Hematopoietic multipotent progenitor cell treated with erythropoietin and hydrocortisone succinate and interleukin-3 and kit ligand, for 4 days (in vitro differentiated cells): ENCODE data around the gene DYNC2LI1.

Experiments used
- DNase-seq: peaks from one replicate; pipeline ENCODE4 v3.0.0-alpha.2; 2015

DYNC2LI1 gene

DNA sequence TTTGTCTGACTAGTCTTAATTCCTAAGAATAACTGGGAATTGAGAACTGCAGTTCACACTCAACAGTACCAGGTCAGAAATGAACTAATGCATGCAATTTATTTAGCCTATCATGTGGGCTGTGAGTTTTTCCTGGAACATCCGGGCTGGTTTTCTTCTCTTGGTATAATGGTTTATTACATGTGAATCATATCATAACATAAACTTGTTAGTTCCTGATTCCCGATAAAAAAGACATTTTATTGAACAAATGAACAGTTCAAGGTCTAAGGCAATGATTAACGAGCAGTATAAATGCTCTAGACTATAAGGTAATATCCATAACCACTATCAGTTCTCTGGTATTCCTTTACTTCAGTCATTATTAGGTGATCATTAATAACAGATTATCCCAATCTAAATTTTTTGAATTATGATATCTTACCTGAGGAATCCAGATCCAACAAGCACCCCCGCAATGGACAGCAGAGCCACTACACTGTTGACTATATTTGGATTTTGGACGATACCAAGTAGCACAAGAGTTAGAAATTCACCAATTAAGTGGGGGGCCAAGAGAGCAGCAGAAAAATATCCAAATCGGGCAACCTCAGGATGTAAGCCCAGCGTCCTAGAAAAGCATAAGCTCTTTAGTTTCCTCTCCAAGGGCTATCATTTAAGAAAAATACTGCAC is 45.8 kb downstream of the DYNC2LI1 start:
- DNase-seq: no peak

DNA sequence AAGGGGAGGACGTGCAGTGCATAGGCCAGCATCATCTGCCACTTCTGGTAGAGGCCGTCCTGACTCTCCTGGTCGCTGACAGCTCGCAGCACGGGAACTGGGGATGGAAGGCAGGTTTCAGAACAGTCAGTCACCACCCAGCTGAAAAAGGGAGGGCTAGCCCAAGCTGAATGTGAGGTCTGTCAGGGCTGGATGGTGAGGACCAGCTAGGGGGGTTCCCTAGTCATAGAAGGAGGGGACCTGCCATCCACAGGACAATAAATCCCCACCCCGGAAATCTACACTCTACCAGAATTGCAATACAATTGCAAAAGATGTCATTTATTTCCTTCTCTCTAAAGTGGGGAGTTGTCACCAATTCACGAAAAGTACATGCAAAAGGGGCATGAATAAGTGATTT is 49.0 kb downstream of the DYNC2LI1 start:
- DNase-seq: no peak

DNA sequence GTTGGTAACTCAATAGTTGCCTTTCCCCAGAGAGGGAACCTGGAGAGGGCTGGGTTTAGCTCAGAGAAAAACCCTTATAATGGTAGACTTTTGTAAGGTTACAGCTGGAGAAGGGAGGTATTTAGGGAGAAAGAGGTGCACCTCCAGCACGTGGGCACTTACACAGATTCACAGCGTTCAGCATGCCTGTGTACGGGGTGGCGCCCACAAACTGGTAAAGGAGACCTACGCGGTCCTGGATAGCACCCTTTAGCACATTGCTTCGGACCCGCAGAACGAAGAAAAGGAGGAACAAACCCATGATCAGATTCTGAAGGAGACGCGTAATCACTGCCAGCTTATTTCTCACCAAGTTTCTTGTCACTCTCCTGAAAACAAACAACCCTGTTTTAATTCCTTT is 49.9 kb downstream of the DYNC2LI1 start:
- no peak for DNase-seq

DNA sequence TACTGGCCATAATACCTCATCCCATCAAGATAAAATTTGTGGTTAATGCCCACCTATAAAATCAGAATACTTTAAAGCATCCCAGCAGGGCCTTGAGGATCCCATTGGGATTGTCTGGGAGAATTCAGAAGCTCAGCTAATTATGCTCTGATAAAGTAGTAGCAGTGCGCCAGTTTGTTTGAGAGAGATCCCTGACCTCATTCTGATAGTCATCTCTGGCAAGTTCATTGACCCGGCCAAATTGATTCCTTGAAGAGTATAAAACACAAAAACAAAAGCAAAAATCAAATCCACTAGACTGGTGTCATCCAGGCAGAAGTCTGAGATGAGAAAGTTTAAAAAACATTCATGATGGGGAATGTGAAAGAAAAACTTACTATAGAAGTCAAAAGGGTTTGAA is 50.7 kb downstream of the DYNC2LI1 start:
- DNase-seq: no peak

DNA sequence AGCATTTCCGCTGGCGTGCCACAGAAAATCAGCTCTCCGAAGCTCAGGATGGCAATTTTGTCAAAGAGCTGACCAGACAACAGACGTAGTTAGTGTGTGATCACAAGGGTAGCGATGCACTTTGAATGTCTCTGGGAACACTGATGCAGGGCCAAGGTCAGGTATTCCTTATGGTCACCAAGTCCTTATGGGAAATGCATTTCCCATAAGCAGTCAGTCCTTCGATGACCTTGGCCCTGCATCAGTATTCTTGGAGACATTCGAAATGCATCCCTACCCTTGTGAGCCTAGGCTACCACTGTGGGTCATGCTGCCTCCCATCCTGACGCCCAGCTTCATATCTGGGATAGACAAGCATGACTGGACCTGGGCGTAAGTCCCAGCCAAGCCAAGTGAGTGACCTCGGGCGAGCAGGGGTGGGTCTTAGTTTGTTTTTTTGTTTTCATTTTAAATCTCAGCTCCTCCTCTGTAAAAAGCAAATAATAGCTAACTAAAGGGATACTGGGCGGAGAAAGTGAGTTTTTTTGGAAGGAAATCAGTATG is 51.2 kb downstream of the DYNC2LI1 start:
- no peak for DNase-seq

DNA sequence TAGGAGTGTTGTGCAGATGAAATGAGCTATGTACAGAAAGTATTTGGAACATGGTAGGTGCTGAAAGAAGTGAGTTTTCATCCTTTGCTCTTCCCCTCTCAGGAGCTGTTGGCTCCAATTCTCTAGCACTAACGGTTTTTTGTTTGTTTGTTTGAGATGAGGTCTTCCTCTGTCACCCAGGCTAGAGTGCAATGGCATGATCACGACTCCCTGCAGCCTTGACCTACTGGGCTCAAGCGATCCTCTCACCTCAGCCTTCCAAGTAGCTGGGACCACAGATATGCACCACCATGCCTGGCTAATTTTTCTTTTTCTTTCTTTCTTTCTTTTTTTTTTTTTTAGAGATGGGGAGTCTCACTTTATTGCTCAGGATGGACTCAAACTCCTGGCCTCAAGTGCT is 52.0 kb downstream of the DYNC2LI1 start:
- no peak for DNase-seq

DNA sequence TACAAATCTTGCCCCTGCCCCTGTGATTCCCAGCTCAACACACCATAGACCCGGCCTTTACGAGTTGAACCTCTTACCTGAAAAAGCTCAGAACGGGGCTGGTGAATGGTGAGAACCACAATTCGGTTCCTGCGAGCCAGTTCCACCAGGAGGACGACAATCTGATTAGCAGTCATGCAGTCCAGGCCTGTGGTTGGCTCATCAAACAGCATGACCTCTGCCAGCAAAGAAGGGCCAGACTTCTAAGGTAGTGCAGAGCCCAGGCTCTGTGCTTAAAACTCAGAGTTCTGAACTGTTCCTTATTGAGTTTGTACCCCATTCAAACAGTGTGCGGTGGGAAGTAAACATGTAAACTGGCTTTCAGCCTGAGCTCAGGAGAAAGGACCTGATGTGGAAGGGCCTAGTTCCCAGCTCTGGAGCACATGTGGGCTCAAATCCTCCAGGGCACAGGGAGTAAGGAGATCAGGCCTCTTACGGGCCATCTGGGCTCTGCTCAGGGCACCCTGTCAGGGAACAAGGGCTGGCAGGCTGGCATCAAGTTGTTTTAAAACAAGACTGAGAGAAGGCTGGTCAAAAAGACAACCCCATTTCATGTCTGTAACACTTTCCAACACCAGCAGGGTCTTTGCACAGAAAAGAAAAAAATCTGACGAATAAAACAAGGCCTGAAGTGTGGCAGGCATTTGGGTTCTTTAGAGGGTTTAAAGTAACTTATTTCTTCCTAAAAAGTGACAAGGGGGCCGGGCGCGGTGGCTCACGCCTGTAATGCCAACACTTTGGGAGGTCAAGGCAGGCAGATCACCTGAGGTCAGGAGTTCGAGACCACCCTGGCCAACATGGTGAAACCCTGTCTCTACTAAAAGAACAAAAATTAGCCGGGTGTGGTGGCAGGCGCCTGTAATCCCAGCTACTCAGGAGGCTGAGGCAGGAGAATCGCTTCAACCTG is 52.7 kb downstream of the DYNC2LI1 start:
- no peak for DNase-seq

DNA sequence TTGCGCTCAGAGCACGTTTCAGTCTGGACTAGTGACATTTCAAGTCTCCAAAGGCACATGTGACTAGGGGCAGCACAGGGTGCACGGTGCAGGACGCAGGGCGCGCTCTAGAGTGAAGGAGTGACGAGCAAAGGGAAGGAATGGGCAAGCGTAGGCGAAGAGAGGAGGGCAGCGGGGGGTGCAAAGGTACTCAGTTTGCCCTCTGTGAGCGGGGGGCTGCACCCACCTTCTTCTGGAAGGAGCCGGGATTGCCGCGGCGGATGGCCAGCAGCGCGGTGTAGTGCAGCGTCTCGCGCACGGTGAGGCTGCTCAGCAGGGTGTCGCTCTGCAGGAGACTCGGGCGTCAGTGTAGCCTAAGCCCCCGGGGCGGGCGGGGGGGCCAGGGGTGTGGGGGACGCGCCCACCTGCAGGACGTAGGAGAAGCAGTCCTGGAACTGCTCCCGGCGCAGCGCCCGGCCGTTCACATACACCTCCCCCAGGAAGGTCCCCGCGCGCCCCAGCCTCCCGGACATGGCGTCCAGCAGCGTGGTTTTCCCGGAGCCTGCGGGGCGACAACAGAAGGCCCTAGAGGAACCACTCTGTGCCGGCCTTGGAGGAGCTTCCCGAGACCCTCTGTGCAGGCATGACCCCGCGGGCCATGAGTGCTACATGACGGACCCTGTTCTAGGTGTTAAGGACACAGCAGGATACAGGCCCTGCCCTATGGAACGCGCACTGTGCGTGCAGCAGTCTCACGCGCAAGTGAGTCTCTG is 57.9 kb downstream of the DYNC2LI1 start:
- peak; percentile 26 for DNase-seq

DNA sequence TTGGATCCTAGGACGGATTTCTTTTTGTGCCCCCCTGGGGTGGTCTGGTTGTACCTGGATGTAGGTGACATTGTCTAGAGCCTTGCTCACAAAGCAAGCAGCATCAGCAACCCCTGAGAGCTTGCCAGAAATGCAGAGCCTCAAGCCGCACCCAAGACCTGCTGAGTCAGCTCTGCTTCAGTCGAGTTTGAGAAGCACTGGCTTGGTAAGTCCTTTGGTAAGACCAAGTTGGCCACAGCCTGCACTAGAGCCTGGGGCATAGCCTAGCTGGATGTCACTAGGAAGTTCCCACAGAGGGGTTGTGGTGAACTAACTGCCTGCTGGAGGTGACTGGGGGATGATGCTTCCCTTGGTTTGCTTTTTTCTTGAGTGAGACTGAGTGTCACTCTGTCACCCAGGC is 58.6 kb downstream of the DYNC2LI1 start:
- peak; percentile 37 for DNase-seq

DNA sequence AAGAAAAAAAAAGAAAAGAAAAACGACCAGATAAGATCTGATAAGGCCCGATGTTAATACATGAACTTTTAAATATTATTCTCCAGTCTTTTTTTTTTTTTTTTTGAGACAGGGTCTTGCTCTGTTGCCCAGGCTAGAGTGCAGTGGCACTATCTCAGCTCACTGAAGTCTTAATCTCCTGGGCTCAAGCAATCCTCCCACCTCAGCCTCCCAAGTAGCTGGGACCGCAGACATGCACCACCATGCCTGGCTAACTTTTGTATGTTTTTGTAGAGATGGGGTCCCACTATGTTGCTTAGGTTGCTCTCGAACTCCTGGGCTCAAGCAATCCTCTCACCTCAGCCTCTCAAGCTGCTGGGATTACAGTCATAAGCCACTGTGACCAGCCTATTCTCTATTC is 63.2 kb downstream of the DYNC2LI1 start:
- DNase-seq: no peak

DNA sequence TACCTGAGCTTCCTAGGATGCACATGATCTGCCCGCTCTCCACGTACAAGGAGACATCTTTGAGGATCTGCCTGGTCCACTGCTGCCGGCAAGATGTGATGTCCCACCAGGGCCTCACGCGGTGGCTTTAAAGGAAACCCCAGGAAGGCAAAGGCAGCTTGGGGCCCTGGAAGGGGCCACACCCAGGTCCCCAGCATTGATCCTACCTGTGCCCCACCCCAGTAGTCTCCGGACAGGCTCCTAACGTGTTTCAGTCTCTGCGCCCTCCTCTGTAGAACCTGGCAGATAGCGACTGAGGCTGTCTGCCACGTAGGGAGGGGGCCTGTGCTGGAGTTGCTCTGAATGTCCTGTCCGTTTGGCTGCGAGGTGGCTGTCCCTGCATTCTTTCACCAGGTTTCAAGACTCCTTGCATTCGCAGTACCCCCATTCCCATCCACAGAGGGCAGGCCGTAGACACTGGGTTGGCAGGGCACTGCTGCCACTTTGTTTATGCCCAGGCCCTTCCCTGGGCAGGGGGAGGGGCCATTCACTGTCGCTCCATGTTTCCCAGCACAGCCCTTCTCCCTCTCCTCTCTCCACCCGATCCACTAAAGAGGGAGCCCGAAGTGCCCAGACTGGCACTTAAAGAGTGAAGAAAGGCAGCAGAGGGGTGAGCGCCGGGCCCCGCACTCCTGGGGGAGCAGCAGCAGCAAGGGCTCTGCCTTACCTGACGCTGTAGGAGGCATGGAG is 64.2 kb downstream of the DYNC2LI1 start:
- DNase-seq: no peak

DNA sequence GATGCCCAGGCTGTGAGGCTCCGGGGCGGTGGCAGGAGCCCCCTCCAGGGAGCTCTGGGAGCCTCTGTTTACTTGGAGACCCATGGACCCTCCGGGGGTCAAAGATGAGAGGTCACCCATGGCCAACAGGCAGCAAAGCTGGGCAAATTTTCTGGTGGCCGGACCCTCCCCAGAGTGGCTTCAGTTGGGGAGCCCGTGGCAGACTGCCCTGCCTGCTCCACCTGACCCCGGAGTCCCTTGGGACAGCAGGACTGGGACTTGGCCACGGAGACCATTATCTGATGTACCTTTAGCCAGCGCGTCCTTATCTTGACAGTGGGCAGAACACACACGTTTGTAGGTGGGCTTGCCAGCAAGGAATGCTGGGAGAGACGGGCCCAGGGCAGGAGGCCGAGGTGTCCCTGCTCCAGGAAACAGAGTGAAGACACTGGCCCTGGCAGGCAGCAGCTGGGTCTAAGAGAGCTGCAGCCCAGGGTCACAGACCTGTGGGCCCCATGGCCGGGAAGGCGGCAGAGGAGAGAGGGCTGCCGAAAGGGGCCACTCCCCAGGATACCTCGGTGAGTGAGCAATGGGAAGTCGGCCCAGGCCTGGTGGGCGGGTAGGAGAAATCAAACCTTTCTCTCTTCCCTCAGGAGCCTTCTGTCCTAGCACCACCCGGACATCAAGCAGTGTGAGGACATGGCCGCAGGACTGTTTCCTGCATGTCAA is 64.9 kb downstream of the DYNC2LI1 start, which contains the start of the genes ABCG5 and ABCG8:
TSS of gene ABCG5 (minus strand) at position 280 of the 708 bp plus-strand sequence. CDS start at position 120, 160 bp downstream.
TSS of gene ABCG8 (plus strand) at position 412 of the 708 bp plus-strand sequence. CDS start at position 495, 83 bp downstream.
- DNase-seq: no peak

DNA sequence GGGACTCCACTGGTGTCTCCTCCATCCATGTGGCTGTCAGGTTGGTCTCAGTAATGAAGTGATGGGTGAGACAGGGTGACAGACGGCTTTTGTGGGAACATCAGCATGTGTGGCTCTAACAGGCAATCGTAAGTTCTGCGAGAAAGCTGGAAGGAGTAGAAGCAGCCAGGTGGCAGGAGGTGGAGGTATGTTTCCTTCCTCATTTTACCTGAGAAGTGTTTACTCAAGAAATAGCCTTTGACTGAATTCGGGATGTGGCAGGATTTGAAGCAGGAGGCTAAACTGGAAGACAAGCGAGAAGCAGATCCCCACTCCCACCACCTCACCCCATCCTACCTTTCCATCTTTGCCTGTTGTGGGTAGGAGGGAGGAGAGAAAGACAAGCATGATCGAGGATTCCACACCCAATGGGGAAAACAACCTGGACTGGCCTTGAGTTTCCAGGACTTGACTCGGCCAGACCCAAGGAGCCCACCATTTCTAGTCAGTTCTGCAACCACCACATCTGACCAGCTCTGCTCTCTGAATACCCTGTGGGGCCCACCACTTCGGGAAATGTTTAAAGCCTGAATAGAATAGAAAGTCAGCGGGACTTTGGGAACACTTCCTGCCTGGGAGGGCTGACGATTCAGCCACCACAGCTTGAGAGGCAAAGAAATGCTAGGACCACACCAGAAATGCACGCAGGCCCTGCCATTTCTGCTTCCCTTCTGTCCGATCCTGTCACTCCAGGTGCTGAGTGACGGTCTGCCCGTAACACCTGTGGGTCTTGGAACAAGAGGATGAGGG is 66.1 kb downstream of the DYNC2LI1 start:
- no peak for DNase-seq

DNA sequence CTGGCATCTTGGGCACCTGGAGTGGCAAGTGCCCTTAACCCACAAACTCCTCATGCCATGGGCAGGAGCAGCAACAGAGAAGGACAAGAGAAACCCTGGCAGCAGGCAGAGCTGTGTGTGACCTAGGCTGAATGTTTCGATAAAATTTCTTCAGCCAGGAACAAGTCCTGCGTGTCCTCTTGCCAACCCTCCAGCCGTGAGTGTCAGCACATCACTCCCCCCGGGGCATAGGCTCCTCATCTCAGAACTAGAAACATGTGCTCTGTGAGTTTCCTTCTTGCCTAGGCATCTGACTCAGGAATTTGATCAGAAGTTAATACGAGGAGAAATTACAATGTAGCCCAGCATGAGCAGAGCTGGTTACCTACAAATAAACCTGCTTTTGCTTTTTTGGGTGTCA is 67.1 kb downstream of the DYNC2LI1 start:
- DNase-seq: no peak

DNA sequence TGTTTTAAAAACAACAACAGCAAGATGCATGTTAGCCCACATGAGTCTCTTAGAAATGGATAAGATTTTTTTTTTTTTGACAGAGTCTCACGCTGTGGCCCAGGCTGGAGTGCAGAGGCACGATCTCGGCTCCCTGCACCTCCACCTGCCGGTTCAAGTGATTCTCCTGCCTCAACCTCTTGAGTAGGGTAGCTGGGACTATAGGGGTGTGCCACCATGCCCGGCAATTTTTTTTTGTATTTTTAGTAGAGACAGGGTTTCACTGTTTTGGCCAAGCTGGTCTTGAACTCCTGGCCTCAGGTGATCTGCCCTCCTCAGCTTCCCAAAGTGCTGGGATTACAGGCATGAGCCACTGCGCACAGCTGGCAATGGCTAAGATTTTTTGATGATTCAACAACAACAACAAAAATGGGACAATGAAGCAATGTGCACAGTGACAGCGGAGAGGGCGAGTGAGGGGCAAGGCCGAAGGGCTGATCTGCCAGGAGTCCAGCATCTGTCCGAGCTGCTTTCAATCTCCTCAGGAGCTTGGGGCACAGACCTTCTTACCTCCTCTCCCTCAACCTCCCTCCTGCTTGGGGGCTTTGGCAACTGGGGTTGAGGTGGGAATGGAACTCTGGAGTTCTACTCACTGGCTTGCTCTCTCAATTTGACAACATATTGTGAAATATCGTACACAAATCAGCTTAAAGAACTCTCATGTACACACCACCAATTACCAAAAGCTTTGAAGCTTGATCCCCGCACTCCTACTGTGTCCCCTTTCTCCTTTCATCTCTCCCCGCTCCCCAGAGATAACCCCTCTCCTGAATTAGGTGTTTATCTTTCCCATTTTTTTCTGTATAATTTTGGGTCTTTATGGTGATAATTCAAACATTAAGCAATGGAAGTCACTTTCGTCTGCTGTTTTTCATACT is 68.4 kb downstream of the DYNC2LI1 start:
- DNase-seq: no peak

DNA sequence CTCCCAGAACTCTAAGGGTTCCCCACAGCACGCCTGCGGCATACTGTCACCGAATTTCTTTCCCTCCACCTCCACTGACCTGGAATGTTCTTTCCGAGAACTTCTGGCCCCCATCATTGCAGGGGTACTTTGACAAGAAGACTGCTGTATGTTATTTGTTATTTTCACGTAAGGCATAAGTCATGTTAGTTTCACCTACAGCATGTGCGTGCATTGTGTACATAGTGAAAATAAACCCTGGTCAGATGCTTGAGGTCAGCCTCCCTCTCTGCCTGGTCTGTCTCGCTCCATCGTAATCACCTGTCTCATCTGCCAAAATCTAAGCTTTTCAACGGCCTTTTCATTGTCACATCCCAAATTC is 69.0 kb downstream of the DYNC2LI1 start:
- DNase-seq: no peak

DNA sequence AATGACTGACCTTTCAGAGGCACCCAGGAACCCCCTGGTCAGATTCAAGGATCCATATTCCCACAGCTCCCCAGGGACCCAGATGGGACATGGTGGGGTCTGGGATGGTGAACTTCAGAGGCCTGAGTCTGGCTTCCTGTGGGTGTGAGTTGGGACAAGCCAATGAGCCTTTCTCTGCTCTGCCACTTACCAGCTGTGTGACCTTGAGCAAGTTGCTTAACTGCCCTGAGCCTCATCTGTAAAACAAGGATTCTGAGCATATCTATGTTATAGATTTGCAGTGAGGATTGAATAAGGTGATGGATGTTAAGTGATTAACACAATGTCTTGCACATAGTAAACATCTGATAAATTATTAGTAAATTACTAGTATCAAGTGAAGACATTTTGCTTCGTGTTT is 71.3 kb downstream of the DYNC2LI1 start:
- DNase-seq: no peak

DNA sequence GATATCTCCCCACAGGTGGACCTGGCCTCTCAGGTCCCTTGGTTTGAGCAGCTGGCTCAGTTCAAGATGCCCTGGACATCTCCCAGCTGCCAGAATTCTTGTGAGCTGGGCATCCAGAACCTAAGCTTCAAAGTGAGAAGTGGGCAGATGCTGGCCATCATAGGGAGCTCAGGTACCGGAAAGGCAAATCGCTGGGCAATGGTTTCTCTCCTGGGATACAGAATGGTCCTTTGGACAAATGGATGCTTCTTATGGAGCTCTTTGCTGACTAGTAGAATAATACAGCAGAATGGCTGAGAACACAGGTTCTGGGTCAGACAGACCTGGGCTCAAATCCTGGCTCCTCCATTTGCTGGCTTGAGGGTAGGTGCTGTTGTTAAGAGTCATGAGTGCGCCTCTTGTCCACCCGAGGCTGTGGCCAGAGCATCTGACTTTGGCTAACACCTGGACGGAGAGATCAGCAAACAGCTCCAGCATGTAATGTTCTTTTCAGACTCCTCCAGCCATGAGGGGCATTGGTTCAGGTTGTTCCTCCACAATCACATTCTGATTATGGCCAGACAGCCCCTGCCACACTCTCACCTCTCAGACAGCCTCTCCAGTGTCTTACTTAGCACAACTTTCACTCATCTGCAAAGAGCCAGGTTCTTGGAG is 72.4 kb downstream of the DYNC2LI1 start:
- DNase-seq: no peak

DNA sequence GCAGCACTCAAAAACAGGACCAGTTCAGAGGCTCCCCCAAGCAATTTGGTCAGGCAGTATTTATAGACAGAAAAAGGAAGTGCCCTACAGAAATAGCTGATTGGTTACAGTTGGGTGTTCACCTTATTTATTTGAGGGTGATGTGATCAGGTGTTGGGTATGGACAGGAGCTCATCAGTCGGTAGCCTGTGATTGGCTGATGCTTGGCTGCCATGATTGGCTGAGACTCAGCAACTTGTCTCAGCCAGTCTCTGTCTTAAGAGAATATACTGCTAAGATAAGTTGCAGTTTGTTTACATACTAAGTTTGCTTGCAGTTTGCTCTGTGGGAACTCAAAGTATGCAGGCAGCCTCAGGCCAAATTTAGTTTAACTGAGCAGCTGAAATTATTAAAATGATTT is 74.4 kb downstream of the DYNC2LI1 start:
- no peak for DNase-seq
